ENCODE data around the gene ADCY10.

GRCh38 chr1:167849666-167850065, 64.3 kb downstream of the ADCY10 start:
- TF ChIP-seq CTCF (IDR thresholded peaks at IDR 0.05) (no peak), POLR2AphosphoS5 (IDR thresholded peaks at IDR 0.05) (no peak)
